A204.1 (cell line): ENCODE data around the gene SPAG4.

Experiments used
- FAIRE-seq: peaks from 2 replicates; lab custom pipeline; 2012; peaks lifted over from hg19 to GRCh38; lab: Jason Lieb, UNC

SPAG4 gene

DNA sequence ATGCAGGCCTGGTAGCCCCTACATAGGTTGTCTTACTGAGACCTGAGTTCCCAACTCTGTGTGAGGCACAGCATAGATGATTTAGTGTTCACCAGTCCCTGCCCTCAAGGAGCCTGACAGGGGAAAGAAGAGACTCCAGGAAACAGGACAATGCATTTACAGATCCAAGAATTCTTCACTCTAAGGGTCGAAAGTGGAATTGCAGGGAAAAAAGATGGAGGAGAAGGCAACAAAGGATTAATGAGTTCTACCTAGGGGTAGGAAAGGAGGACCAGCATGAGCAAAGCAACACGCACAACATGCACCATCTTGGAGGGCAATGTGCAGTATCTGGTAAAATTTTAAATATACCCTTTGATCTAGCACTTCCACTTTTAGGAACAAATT is 5.9 kb downstream of the SPAG4 start:
- no peak for FAIRE-seq

DNA sequence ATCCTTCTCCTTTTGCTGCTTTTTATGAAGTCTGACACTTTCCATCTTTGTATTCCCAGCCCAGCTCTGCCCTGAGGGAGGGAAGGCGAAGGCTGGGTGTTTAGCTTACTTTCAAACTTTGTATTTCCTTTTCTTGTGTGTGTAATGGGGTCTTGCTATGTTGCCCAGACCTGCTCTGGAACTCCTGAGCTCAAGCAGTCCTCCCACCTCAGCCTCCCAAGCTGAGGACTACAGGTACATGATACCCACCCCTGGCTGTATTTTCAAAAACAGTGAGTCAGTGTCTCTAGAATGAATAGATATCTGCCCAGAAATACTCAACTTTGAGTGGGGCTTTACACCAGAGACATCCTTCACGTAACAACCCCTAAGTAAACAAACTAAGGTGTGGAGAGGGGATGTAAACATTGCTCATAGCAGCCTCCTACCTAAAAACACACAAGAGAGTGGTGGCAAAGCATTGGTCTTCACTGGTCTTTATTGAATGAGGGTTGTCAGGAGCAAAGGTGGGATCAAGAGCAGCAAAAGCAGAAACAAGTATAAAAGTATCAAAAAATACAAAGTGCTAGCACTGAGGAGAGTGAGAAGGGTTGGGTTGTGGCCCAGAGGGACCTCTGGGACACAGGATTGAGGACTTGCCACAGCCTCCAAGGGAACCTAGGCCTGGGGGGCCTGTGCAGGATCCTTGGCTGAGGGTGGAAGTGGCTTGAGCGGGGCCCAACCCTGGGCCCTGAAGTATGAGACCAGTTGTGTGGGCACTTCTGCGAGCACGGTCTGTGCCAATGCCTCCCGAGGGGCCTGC is 10.2 kb downstream of the SPAG4 start:
- FAIRE-seq: no peak

DNA sequence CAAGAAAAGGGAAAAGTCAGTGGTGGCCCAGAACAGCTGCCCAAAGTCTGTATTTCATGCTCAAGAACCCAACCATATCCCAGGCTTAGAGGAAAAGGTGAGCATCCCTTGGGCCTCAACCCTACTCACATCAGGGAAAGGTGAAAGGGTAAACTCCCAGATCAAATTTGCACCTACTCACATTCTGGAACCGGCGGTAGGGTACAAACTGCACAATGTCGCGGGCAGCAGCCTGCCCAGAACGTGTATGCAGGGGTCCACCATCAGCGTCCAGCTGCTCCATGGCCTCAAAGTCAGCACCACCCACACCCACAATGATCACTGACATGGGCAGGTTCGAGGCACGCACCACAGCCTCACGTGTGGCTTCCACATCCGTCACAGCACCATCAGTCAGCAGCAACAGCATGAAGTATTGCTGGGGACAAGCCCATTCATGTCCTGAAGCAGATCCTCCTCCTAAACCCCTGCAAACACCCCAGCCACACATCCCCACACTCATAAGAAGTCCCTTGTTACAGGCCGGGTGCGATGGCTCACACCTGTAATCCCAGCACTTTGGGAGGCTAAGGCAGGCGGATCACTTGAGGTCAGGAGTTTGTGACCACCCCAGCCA is 10.9 kb downstream of the SPAG4 start:
- no peak for FAIRE-seq

DNA sequence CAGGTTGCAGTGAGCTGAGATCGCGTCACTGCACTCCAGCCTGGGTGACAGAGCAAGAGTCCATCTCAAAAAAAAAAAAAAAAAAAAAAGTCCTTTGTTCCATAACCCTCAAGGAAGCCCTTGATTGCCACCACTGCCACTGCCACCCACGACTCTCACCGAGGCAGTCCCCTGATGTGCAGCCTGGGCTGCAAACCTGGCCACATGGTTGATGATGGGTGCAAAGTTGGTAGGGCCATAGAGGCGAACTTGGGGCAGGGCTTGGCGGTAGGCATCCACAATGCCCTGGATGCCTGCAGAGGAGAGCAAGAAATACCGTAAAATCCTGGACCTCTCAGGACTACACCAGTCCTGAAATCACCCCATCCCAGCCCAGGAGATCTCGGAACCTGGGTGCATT is 11.5 kb downstream of the SPAG4 start:
- no peak for FAIRE-seq

DNA sequence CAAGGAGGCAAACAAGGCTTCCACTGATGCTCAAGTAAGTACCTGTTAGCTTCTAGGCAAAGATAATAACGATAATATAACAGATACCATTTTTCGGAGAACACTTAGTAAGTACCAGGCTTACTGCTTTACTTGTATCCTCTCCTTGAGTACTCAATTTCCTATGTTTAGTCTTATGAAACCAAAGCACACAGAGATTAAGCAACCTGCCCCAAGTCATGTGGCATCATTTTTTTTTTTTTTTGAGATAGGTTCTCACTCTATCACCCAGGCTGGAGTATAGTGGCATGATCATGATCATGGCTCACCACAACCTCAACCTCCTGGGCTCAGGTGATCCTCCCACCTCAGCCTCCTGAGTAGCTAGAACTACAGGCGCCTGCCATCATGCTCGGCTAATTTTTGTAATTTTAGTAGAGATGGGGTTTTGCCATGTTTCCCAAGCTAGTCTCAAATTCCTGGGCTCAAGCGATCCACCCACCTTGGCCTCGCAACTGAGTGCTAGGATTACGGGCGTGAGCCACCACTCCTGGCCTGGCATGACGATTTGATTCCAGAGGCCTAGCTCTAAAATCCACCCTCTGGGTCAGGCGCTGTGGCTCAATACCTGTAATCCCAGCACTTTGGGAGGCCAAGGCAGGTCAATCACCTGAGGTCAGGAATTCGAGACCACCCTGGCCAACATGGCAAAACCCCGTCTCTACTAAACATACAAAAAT is 14.0 kb downstream of the SPAG4 start:
- FAIRE-seq: no peak

DNA sequence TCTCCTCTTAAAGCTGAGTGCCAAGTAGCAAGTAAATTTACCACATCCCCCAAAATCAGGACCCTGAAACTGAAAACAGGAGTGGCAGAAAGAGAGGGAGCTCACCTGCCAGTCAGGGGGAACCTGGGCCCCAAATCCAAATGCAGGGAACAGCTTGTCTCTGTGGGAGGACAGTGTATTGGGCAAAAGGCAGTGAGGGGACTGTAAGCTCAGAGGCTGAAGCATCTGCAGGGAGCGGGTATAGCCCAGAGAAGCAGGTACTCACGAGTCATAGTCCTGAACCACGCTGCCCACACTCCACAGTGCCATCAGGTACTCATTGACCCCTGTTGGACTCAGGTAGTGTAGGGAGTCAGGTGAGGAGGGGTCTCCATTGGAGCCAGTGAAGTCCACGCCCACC is 15.0 kb downstream of the SPAG4 start:
- no peak for FAIRE-seq

DNA sequence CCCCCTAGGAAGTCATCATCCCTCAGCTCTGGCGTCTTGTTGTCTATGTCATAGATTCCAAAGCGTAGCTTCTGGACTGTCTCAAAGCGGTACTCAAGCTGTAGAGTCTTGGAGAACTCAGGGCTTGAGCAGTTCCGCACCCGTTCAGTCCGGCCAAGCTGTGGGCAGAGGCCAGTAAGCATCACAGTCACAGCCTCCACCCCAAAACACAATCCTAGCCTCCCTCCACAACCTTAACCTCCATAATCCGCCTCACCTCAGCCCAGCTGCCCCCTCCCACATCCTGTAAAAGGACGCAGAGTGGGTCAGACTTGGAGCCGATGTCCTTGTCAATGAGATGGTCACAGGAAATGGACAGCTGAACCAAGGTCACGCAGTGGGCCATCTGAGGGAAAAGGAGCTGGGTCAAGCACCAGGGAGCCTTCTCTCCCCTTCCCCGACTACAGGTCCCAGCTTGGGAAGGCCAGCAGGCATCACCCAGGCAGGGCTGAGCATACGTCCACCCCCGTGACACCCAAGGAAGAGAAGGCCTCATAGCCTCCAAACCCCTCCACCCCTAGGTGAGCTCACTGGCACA is 17.0 kb downstream of the SPAG4 start:
- no peak for FAIRE-seq

DNA sequence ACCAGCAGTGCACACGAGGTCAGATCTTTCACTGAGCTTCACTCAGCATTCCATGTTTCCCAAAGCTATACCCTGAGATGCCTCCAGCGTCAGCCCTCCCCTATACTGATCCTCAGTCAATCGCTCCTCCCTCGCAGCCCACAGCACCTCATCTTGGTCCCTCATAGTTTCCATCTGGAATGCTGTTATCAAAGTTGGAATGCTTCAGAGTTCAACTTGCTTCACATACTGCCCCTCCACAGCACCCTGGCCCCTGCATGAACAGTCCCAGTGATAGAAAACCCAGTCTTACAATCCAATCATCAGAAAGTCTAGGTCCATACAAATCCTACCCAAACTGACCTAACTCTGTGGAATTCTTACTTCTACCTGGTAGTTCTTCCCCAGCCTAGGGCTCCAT is 20.0 kb downstream of the SPAG4 start:
- FAIRE-seq: no peak

DNA sequence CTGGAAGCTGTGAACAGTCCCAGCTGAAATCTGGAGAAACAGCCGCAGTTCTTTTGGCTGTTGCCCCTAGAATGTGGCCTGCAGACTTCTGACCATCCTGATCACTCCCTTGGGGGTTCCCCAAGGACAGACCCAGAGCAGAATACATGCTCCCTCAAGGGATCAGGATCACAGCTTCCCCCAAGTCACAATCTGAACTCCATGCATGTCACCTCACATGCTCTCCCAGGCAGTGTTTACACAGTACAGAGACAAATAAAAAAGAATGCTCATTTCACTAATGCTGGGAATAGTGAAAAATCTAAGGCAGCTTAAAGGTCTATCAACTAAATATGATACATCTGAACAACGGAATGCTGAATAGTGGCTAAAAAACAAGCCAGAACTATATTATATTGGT is 20.5 kb downstream of the SPAG4 start:
- no peak for FAIRE-seq

DNA sequence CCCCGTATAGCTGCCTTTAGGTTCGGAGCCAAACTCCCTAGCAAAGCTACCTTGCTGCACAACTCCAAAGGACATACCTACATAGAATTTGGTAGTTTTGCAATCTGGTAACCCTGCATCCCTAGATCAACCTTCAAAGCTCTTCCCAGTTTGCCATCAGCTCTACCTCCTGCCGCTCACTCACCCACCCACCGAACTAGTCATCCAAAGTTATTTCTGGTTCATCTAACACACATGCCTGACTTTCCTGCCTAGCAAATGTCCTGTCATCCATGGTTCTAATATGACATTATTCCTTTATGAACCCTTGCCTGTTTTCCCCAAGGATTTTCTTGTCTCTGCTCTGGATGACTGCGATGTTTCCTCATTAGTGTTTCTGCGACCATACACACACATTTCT is 21.6 kb downstream of the SPAG4 start:
- no peak for FAIRE-seq

DNA sequence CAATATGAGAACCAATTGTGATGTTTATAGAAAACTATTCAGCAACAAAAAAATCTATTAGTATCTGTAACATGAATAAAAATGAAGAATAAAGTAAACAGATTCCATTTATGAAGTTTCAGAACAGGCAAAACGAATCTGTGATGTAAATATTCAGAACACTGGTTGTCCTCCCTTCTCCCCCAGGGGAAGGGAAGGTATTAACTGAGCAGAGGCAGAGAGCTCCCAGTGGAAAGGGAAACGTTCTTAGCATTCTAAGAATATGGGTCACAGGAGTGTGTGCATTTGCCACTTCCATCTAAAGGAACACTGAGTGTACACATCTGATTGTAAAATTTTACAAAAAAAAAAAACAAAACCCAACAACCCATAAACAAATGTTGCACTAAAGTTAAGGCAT is 23.1 kb downstream of the SPAG4 start:
- FAIRE-seq: no peak

DNA sequence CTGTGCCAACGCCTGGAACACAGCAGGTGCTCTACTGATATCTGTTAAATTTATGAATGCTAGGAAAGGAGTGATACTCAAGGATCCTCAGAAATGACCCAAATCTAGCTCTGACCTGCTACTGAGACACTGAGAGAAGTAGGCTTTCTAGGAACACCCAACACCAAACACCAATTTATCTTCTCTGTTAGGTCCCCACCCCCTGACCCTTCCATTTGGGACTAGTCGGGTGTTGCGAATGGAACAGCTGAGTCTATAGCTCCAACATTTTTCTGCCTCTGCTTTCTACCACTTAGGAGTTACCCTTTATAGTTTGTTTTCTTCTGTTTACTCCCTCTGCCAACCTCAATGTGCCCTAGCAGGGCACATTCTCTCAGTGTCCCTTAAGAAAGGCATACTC is 25.1 kb downstream of the SPAG4 start:
- no peak for FAIRE-seq

DNA sequence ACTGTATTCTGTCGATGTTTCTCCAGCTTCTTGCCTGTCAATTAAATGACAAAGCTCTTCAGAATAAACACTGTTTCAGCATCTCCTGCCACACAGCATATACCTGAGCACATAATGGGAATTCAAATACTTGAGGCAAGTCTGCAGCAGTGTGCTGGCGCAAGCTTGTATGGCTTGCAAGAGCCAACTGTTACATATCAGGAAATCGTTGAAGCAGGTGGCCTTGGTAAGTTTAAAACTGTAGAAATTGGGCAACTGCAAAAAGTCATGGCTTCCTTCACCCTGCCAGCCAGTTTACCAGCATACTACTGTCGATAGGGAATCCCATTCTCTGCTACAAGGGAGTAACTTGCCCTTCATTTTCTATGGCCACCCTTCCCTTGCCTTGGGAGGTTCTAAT is 26.1 kb downstream of the SPAG4 start:
- FAIRE-seq: no peak

DNA sequence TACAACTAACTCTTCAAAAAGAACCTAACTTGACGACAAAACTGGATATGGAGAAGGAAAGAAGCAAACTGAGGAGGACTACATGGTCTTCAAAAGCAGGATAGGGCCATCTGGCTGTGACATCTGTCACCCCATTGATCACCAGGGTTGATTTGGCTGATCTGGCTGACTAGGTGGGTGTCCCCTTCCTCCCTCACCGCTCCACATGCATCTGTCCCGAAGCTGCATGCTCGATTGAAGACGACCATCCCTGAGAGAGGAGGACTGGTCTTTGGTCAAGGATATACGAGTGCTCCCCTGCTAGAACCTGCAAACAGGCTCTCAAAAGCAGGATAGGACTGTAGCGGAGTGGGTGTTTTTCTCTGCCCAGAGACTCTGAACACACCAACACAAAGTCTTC is 27.4 kb downstream of the SPAG4 start:
- FAIRE-seq: no peak

DNA sequence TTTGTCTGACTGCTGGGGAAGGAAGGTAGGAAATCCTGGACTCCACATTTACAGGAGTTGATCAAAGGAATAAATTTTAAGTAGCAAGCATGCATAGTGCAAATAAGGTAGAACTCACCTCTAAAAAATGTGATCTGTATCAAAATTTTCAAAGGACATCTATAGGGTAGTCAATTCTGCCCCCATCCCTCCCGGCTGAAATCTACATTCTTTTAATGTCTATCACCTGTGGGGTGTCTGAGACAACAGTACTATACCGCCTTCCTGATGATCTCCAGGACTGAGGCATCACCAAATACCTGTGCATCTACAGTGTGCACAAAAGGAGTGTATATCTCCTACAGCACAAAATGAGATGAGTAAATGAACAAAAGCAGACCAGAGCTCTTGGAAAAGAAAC is 29.2 kb downstream of the SPAG4 start:
- no peak for FAIRE-seq

DNA sequence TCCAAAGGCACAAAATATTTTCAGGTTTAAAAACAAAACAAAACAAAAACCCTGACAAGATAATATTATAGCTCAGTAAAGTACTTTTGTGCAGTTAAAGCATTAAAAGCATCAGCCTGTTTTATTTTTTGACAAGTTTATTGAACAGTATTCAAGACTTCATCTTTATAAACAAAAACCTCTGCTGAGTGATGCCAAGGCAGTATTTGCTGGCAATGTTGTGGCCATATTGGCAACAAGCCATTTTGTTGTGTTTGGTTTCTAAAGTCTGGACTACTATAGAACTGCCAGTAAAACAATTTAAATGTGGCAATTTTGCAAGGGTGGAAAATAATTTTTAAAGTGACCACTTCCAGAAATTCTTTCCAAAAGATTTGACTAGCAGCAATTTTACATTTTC is 33.2 kb downstream of the SPAG4 start:
- no peak for FAIRE-seq

DNA sequence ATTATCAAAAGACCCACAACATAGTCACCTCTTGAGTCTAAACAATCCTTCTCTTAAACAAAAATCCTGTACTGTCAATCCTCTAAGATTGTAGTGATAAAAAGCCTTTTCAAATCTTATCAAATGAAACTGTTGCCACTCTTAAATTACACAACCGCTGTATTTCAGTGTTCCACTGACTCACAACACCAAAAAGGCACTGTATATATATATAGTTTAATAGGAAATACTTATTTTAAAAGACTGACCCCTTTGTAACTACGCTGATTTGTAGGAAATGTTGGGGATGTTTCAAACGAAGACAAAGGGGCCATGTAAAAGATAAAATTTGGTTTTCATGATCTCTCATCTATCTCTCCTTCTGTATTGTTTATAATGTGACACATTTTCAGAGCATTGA is 35.0 kb downstream of the SPAG4 start:
- FAIRE-seq: no peak

DNA sequence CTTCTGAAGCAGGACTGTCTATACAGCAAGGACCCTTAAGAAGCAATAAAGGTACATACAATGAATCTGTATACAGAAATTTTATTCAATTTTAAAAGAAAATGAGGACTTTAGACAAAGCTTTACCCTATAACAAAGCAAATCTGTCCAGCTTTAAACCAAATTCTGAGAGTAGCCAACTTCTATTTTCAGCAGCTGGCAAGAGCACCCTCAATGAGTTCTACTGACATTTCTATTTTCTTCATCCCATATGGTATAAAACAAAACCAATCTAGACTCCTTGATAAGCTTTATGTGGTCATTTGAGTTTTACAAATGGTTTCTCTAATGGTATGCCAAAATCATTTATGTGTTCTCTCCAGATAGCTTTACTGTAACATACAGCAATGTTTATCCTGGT is 36.3 kb downstream of the SPAG4 start:
- FAIRE-seq: no peak

DNA sequence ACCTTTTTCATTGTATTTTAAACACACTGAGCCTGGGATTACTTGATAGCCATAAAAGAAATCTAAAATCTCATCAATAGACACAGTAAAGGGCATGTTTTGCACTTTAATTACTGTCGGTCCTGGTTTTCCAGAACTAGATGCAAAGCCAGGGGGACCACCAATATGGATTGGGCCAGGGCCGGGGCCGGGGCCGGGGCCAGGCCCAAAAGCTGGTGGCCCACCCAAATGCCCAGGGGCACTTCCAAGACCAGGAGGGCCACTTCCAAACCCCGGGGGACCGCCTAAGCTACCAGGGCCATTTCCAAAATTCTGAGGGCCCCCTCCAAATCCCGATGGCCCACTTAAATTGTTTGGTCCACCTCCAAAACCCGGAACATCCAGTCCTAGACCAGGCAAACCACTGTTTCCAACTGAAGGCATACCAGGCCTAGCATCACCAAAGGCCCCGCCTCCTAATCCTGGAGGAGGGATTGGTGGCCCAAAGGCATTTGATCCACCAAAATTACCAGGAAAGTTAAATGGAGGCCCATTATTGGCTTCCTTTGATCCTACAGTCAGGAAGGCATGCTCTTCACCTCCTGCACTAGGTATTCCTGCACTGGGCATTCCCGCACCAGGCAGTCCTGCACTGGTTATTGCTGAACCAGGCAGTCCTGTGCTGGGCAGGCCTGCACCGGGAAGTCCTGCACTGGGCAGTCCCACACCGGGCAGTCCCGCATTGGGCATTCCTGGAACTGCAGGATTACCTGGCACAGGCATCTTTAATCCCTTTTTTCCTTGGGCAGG is 37.2 kb downstream of the SPAG4 start:
- no peak for FAIRE-seq

DNA sequence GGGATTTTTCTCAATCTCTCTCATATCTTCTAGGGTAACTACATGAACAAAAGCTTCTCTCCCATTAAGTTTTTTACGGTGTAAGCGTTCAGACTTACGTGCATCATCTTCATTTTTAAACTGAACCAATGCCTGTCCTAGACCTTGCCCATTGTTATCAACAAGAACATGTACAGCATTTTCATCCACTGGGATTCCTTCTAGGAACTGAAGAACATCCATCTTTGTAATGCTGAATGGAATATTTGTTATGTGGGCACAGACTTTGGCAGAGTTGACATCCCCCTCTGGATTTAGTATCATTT is 37.8 kb downstream of the SPAG4 start:
- FAIRE-seq: no peak

DNA sequence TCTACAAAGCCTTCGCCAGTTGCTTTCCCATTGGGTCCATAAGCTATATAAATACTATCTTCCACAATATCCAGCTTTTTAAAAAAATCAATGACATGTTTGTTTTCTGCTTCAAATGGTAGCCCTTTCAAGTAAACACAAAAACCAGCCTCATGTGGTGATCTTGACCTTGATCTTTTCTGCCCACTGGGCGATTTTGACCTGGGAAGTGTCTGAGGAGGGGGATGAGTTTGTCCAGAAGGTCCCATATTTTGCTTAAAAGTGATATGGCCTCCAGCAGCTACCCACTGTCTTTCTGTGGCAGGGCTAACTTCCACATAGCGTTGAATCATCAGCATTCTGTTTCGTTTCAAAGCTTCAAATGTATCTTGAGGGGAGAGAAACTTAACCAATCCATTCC is 38.3 kb downstream of the SPAG4 start:
- FAIRE-seq: no peak

DNA sequence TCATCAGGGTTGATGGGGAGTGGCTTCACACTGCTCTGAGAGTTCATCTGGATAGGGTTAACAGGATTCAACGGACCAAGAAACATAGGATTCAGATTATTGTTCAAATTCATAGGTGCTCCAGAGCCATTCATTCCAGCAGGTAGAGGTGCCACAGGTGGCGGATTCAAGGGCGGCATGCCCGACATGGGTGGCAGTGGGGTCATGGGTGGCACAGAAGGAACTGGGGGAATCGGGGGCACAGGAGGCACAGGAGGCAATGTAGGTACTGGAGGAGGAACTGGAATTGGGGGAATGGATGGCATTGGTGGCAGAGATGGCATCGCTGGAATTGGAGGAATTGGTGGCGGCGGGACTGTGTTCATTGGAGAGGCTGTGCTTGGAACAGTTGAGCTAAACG is 38.8 kb downstream of the SPAG4 start:
- FAIRE-seq: no peak

DNA sequence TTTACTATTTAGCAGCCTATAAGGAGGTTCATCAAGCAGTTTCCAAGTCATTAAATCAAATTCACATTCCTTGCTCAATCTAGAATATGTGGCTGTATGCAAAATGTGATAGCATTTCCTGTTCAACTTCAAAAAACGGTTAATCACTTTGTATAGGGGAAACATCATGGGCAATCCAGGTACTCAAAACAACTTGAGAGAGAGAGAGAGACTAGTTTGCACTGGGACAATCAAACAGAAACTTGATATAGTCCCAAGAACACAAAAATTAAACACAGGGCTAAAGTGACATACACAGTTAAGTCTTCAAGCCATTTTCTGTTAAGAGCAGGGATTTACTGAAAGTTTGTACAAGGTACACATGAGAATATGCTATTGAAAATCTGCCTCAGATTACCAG is 41.6 kb downstream of the SPAG4 start:
- no peak for FAIRE-seq
